ENCODE measurements around the gene RBM6. TPM values are rescaled to one million over a fixed set of nuclear protein-coding genes. Genes with fewer than 3 reads are reported as not detected.
"Not testable (repeated sequence)": the region's sequence is repeated elsewhere in the genome, so short reads cannot be mapped to it uniquely, and the experiment has no call there.

The RBM6 gene
- total RNA-seq, 2 donors from 2014 or later, result 123 to 146 TPM

- WGBS, 2 donors, result 27 to 87% methylated on average over 9 to 63 of the region's 65 CpGs
- H3K4me1 ChIP-seq, result peaks cover 58% of the 10 kb centered on the region
- intact Hi-C loops (cut with DNase I), result no loop called here
- no peaks in the 10 kb centered on the region for H3K36me3 ChIP-seq (replicated peaks in 1 of 2; ENCODE audit: insufficient read depth in 1 of 2, low read depth in 2 of 2)
- H3K27me3 ChIP-seq, result no peaks in the 10 kb centered on the region
- peak; percentile 86 for ATAC-seq
- no peak within 1 kb of the TSS for H3K4me3 ChIP-seq
- peak; percentile 72 to 78 (median 76) for TF ChIP-seq POLR2A (IDR thresholded peaks at IDR 0.05)
- TF ChIP-seq, protein P1, sequence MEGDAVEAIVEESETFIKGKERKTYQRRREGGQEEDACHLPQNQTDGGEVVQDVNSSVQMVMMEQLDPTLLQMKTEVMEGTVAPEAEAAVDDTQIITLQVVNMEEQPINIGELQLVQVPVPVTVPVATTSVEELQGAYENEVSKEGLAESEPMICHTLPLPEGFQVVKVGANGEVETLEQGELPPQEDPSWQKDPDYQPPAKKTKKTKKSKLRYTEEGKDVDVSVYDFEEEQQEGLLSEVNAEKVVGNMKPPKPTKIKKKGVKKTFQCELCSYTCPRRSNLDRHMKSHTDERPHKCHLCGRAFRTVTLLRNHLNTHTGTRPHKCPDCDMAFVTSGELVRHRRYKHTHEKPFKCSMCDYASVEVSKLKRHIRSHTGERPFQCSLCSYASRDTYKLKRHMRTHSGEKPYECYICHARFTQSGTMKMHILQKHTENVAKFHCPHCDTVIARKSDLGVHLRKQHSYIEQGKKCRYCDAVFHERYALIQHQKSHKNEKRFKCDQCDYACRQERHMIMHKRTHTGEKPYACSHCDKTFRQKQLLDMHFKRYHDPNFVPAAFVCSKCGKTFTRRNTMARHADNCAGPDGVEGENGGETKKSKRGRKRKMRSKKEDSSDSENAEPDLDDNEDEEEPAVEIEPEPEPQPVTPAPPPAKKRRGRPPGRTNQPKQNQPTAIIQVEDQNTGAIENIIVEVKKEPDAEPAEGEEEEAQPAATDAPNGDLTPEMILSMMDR (IDR thresholded peaks at IDR 0.05), result peak in 4 of 7 experiments; percentile 33 to 47 (median 42)
- peak; percentile 92 to 96 (median 96) for DNase-seq
- H3K9me3 ChIP-seq, result no peaks in the 10 kb centered on the region
- peak within 1 kb of the TSS; percentile 28 to 71 (median 60) for H3K27ac ChIP-seq
These were observed 36.2 kb upstream of the RBM6 start, which contains the start of gene MST1R for GRCh38 chr3:49903451-49904424. TSS of gene MST1R (minus strand) at chr3:49903873. CDS start at chr3:49903609, 264 bp downstream.

DNA sequence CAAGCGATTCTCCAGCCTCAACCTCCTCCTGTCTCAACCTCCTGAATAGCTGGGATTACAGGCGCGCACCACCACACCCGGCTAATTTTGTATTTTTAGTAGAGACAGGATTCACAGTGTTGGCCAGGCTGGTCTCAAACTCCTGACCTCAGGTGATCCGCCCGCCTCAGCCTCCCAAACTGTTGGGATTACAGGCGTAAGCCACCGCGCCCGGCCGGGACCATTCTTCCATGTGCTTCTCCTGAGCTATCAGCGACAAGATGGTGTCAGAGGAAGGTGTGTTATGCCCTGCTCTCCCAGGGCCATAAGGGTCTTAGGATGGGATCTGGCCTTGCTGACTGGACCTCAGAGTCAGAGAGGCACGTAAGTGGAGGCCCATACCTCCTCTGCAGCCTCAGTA lies 35.5 kb upstream of the RBM6 start:
- H3K9me3 ChIP-seq; intact Hi-C loops (cut with DNase I); ATAC-seq; H3K4me3 ChIP-seq; H3K27me3 ChIP-seq; DNase-seq; H3K36me3 ChIP-seq (replicated peaks in 1 of 2; ENCODE audit: insufficient read depth in 1 of 2, low read depth in 2 of 2): not testable (repeated sequence)
- H3K27ac ChIP-seq, result peak overlapping the region in 3 of 4 donors; percentile 28 to 71 (median 56)
- H3K4me1 ChIP-seq, result peaks cover 58% of the 10 kb centered on the region
- WGBS, 2 donors, result 91 to 100% methylated on average over 8 to 13 of the region's 13 CpGs

DNA sequence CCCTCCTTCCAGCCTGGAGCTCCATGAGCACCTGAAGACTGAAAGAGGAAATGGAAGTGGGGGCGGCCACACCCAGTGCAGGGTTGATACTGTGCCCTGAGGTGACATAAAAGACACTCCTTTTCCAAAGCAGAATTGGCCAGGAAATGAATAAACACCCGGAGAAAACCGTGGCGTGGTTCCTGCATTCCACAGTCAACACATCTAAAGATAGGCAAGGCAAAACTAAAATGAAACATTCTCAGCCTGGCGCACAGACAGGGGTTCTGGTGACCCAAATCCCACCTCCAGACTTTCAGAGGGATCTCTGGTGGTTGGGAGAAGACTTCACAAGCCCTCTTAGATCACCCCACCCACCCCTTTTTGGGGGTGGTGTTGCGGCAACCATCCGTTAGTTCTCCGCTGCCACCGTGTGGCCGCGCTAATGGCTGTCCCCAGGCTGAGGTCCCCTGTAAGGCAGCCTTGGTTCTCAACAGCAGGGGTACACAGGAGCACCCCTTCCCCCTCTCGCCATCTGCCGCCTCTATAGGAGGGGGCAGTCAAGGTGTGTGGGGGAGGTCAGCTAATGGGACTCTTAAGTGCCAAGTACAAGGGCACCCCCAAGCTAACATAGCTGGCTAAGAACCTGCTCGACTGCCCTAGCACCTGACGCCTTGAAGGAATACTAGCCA lies 33.7 kb upstream of the RBM6 start:
- TF ChIP-seq POLR2A (IDR thresholded peaks at IDR 0.05), result no peak
- TF ChIP-seq, protein P1 (IDR thresholded peaks at IDR 0.05), result peak; percentile 45 to 70 (median 53)
- ATAC-seq (peak; percentile 28), DNase-seq (peak; percentile 49 to 63 (median 52))
- Histone ChIP-seq H3K4me3 (no peak overlapping the region), H3K9me3 (no peaks in the 10 kb centered on the region), H3K27ac (peak overlapping the region; percentile 31 to 70 (median 52)), H3K27me3 (no peaks in the 10 kb centered on the region), H3K4me1 (peaks cover 44% of the 10 kb centered on the region), H3K36me3 (replicated peaks in 1 of 2; ENCODE audit: insufficient read depth in 1 of 2, low read depth in 2 of 2) (no peaks in the 10 kb centered on the region)
- intact Hi-C loops (cut with DNase I), result loop anchor here (5.0 kb wide), 1 partner anchor 99 kb away; no protein-coding TSS in a partner anchor
- WGBS, 2 donors, result 9 to 12% methylated on average over 10 to 15 of the region's 15 CpGs

DNA sequence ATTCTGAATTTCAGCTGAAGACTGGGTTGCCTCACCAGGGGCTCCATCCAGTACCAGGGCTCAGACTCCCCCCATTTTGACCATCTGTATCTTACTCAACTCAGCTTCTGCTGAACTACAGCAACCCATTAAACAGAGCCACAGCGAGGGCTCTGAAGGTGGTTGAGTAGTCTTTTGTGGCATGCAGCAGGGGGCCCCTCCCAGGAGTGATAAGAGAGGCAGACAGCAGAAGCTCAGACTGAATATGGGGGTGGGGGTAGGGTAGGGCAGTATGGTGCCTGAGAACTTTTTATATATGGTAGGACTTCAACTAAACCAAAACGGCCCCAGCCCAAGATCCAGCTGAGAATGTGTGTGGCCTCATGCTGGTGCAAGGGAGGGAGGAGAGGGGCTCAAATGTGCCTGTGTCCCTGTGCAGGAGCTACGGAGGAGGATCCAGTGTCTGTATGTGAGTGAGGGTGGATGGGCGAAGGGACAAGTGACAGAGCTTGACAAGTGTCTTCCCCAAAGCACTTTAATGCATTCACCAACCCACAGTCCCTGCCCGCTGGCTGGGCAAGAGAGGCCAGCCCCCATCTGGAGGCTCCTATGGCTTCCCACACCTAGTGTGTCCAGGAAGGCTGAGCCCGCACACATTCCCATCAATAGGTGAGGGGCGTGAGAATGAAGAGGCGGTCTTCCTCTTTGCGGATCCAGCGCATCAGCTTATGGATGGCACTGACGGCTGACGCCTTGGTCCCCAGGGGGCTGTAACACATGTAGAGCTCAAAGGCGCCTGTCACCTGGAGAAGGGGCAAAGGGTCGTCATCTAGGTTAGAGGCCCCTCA lies 31.4 kb upstream of the RBM6 start:
- peaks cover 24% of the 10 kb centered on the region for H3K4me1 ChIP-seq
- no peaks in the 10 kb centered on the region for H3K27me3 ChIP-seq
- peaks cover 0 to 2% of the 10 kb centered on the region in 2 donors for H3K36me3 ChIP-seq (replicated peaks in 1 of 2; ENCODE audit: insufficient read depth in 1 of 2, low read depth in 2 of 2)
- TF ChIP-seq POLR2A (IDR thresholded peaks at IDR 0.05), result no peak
- TF ChIP-seq, protein P1 (IDR thresholded peaks at IDR 0.05), result no peak
- H3K9me3 ChIP-seq, result no peaks in the 10 kb centered on the region
- intact Hi-C loops (cut with DNase I), result loop anchor here (5.0 kb wide), 1 partner anchor 101 kb away; no protein-coding TSS in a partner anchor
- H3K4me3 ChIP-seq, result no peak overlapping the region
- no peak for DNase-seq
- no peak for ATAC-seq
- no peak overlapping the region for H3K27ac ChIP-seq
- WGBS, 2 donors, result 90 to 91% methylated on average over 13 to 14 of the region's 14 CpGs

Data from body of pancreas (tissue), 4 donors.